ENCODE data around the gene MSL3B.

Gene MSL3B

DNA sequence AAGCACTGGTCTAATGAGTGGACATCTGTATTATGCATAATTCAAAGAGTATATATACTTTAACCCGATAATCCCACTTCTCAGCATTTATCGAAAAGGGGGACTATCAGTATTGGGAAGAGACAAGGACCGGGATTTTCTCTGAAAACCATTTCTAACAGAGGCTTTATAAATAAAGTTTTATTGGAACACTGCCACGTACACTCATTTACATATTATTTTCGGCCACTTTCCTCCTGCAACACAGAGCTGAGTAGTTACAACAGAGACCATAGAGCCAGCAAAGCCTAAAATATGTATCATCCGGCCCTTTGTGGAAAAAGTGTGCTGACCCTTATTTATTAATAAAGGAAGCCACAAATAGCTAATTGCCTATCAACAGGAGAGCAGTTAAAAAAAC, 17.0 kb downstream of the MSL3B start:
- DNase-seq, result no peak

DNA sequence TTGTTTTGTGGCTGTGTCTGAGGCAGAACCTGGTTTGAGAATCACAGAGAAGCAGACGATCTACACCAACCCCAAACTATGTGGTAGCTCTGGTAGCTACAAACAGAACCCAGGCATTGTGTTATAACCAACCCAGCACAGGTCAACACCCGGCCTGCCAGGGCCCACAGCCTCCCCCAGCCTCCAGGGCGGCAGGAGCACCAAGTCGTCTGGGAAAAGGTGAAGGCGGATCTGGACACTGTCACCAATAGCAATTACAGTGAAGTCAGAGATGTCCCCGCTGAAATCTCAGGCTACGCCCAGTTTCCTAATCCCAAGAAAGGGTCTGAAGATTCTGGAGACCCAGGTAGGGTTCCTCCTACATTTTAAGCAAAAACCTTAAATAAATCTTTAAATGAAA, 17.4 kb downstream of the MSL3B start:
- no peak for DNase-seq

DNA sequence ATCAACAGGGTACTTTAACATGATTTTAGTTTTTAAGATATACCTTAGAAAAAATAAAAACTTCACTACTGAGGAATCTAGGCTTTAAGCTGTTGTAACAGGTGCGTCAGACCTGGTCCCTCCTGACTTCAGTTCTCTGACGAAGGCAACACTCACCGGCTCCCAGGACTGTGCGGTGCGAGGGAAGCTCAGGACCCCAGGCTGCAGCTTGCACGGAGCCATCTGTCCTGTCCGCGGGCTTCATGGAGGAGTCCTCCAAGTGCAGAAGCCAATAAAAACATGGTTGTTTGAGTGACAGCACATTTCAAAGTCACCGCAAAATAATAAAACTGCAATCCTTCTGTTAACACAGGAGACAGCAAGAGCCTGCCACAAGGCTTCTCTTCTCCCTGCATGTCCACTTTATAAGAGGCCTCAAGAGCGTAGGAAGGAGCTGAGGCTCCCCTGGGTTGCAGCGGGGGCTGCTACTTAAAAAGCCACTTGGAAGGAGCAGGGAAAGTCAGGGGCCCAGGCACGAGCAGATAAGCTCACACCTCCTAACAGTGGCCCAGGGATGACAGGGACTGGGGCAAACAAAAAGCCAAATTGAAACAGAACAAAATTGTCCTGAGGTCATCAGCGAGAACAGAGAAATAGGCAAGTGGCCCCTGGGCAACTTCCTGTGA, 18.4 kb downstream of the MSL3B start:
- DNase-seq, result no peak

DNA sequence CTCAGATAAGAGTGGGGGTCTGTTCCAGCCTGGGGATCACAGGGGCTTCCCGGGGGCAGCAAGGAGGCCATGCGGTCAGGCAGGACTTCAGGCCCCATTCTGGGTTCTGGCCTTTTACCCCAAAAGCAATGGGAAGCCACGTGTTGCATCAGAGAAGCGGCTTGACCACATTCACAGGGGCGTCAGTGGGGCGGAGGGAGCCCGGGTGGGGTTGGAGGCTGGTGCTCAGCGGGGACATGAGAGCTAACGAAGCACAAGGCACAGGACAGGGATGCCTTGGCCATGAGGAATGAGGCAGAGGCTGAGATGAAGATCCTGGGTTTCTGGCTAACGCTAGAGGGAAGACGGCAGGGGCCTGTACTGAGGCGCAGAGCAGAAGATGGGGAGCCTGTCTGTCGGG, 19.9 kb downstream of the MSL3B start:
- DNase-seq, result no peak

DNA sequence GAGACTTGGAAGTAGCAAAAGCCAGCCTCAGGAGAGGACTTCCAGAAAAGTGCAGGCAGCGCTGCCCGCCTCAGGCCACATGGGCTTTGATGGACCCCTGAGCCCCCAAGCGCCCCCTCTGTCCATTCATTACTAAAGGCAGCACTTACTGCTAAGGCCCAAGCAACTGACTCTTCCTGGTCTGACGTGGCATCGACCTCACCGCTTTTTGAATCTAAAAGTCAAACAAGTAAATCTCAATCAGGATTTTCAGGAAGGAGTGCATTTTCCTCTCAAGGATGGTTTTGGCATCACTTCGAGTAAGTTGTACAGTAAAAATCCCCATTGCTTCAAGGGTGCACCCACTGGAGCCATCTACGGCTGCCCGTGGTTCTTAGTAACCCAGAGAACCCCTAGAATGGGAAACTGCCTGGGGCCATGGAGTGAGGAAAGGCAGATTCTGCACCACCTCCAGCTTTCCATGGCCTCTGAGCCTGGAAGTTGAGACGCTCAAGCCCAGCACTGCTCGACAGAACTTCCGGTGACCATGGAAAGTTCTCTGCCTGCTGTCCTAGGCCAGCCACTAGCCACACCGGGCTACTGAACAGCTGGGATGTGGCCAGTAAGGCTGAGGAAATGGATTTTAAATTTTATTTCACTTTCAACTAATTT, 20.8 kb downstream of the MSL3B start:
- no peak for DNase-seq

DNA sequence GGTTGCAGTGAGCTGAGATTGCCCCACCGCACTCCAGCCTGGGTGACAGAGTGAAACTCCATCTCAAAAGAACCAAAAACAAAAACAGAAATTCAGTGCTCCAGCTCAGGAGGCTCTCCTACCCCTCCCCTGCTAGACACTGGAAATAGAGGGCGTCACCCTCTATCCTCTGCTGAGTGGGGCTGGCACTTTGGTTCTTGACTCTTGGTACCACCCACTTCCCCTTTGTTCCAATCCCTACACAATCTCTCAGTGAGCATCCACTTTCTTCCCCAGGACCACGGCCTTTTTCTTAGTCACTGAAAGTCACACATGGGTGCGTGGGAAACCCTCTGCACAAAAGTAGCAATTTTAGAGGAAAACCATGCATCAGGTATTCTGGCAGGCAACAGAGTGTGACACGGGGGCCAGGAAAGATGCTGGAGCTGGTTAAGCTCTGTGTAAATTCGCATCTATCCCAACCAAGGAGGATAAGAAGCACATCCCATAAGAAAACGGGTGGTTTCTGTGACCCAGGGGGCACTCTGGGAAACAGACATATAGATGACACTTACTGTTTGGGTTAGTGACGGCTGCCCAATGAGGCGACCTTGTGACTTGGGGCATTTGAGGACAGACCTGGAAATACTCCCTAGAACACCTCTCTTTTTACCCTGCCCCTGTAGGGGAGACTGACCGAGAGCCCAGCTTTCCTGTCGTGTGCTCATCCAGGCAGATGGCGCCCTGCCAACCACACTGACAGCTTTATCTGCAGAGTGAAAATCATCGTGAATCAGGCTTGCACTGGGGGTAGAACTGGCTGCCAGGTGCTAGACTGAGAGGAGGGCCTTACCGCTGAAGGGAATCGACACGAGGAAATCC, 21.6 kb downstream of the MSL3B start:
- DNase-seq, result no peak

DNA sequence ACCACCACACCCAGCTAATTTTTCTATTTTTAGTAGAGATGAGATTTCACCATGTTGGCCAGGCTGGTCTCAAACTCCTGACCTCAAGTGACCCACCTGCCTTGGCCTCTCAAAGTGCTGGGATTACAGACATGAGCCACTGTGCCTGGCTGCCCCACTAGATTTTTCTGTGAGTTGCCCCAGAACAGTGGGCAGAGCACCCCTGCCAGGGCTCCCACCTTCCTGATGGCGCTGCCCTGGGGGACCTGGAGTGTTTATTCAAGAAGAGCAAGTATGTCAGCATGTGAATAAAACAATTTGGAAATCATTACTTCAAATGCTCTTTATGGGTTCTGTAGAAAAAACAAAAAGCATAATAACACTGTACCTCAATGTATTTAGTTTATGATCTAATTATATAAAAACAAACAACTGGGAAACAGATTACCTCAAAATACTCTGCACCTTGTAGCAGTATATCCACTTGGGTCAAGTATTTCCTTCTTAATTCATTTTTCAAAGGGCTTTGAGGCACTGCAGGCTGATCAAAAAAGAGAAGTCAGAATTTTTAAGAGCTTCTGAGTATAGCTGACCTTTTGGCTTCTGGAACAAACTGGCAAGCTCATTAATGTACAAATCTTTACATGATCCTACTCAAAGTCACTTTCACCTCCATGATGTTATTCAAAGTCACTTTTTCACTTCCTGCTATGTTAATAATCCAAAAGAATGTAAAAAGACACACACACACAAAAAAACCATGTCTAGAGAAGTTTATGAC, 22.7 kb downstream of the MSL3B start:
- DNase-seq, result no peak

DNA sequence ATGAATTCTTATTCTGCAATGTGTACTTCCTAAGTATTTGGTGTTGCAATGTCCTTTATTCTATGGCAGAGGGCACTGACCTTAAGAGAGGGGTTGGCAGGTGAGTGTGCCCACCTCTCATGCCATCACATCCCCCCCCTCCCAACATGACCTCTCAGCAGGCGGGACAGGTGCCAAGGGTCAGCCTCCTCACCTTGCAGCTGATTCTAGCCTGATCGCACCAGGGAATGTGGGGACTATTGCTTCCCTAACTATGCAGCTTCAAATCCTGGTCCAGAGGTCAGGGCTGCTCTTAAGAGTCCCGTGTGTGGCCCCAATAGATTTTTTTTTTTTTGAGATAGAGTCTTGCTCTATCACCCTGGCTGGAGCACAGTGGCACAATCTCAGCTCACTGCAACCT, 23.4 kb downstream of the MSL3B start:
- DNase-seq, result no peak

DNA sequence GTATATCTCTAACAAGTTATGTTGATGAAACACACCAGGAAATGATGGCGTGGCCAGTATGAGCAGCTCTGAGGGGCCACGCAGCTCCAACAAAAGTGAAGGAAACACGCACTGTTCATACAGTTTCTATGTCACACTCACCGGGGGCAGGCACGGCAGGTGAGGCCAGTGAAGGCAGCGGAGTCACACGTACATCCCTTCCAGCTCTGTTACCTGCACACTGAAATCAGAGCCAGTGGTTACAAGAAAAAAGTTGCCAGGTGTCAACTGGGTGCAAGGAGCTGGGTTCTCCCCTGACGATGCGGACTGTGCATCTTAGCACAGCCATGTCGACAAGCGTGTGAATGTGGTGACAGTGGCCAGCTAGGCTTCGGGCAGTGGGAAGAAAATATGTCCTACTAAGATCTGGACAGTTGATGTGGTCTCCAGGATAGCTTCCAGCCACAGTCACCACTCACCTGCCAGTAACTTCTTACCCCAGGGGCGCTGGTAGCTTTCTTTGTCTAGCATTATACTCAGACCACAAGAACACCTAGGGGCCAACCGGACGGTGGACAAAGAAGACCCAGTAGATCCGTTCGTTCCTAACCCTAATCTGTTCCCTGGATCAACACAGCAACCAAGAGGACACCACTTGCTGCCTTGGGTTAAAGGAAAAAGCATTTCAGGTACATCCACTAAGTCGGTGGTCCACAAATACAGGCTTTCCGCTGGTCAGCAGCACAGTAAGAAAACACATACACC, 23.9 kb downstream of the MSL3B start:
- no peak for DNase-seq

DNA sequence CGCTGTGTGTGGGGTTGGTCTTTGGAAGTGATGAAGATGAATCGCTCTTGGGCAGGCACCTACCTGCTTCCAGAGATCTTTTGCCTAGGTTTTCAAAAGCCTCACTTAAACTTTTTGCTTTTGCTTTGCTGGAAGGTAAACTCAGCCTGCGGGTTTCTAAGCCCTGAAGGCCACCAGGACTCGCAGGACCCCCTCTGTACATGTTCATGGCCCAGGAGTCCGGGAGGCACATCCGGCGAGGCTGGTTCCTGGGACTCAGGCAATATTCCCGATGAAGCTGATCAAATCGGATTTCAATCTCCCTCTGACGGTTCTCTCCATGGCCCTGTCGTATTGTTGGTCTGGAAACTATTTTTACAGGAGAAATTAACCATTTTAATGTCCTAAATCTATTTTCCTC, 27.0 kb downstream of the MSL3B start:
- DNase-seq, result no peak

DNA sequence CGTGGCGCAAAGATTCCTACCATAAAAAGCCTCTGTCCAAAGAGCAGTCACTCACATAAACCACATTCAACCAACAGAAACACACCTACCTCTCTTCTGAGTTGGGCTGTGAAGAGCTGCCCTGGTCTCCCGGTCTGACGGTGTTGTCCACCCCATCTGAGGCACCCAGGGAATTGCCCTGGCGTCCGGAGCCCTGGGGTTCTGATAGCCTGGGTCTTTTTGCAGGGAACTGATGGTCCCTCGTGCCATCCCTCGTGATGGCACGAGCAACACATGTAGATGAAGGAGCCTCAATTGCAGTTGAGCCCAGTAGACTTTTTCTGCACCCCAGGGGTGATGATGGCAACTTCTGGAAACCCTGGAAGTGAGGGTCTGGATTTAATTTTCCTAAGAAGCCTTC, 27.7 kb downstream of the MSL3B start:
- DNase-seq, result no peak

DNA sequence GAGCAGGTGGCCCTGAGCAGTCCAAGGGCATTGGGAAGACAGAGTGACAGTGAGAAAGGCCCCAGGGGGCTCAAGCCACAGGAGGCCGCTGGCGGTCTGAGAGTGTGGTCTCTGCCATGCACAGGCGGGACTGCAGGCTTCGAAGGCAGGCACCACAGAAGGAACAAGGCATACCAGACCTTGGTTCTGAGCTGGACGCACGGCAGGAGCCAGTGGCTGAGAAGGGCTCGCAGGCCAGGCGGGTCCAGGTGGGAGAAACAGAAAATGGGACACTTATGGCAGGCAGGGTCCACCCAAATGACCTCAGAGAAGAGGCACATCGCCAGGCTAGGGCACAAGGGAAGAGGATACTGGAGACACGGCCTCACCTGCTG, 28.8 kb downstream of the MSL3B start:
- DNase-seq, result no peak

DNA sequence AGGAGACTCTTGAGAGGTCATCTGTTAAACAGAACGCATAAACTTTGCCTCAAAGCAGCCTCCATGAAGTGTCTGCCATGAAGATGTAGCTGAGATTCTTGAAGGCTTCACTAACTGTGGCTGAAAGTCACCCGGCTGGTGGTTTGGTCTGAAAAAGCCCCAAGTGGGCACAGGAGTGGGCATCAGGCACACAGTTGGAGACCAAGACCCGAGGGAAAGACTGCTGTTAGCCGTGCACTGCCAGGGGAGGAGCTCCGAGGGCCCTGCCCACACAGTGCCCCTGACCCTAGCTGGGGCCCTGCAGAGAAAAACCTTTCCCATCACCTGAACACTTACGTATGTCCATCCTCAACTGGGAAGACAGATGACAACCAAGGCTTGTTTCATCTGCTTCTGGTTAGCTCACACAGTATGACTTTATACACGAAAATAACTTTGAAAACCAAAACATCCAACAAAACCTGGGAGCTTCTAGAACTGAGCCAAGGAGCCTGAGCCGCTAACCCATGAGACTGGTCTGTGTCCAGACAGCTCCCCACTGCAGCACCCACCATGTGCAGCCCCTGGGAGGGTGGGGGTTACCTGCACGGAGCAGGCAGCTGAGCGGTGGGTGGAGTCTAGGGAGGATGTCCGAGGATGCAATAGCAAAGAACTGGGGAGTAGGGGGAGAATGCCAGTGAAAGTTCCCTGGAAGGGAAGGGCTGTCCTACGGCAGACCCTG, 29.3 kb downstream of the MSL3B start:
- DNase-seq, result no peak

DNA sequence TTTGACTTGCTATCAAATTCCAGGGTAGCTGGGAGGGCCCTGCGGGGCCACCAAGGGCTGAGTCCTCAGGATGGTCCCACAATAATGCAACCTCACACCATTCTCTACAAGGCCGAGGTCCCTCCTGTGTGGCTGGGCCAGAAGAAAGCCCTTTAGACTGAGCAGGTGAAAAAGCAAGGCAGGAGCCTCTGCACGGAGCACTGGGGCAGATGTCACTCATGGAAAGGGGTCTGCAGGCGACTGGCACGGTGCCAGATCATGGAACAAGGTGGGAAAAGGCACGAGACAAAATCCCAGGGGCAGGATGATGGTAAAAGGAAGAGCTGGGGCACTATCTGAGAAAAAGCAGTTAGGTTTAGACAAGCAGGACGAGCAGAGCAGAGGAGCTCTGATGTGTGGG, 29.9 kb downstream of the MSL3B start:
- no peak for DNase-seq

DNA sequence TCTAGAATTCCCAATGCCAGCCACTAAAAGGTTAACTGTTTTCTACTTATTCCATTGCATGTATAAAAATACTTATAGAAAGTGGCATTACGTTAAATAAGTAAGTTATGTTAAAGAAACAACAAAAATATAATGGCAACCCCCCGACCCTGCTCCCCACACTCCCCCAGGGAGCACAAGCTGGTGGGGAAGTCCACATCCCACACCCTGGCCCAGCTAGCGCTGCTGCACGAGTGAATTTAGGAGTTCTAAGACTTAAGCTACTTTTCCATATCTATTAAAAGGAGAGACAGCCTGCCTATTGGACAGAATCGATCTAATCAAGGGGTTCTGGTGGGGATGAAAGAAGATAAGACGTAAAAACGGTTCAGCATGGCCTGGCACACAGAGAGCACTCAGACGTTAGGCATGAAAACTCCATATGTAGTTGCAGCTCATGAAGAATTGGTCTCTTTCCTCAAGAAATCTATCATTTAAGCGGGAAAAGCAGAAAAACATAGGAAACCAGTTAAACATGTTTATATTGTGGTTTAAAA, 30.4 kb downstream of the MSL3B start:
- no peak for DNase-seq

DNA sequence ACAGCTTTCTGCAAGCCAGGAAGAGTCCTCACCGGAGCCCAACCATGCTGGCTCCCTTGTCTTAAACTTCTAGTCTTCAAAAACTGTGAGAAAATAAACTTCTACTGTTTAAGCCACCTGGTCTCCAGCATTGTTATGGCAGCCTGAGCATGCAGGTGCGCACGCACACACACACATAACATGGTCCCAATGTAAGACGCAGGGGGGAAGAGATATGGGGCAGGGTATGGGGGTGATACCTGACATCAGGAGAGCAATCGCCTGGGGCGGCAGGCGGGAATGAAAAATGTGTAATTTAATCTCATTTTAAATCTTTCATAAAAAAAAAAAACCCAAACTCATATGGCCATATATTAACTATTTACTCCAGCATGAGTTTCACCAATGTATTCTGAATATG, 31.8 kb downstream of the MSL3B start:
- DNase-seq, result no peak

DNA sequence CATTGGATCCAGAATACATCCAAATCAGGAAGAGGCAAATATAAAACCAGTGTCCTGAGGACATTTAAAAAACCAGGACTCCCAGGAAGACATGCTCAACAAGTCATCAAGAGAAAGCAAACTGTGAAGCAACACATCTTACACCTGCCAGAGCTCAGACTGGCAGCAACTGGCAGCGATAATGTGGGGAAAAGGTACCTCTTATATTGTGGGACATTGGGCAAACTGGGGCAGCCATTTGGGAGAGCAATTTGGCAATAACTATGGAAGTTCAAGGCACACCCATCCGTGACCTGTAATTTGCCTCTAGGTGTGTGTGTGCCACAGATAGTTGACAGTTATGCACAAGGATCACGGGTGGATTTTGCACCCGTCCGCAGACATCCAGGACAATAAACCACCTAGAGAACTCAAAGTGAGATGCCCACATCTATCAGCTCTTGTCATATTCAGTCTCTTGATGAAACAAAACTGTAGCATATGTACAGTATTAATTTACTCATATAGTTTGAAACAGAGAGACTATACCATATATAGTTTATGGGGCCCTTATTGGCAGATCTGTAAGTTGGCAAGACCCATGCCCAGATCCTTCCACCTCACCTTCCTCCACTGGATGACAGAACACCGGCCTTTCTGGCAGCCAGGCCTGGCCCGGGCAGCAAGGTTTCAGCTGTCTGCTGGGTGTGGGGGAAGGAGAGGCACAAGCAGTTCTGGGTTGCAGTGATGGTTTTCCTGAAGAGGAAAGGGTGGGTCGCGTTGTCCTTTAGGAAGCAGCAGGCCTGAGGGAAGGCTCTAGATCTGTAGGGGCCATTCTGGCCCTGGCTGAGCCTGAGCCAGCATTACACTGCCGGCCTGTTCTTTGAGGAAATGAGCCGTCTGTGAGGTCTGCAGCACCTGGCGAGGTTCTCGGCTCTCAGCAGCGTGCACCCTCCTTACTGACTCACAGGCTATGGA, 32.7 kb downstream of the MSL3B start:
- DNase-seq, result no peak

DNA sequence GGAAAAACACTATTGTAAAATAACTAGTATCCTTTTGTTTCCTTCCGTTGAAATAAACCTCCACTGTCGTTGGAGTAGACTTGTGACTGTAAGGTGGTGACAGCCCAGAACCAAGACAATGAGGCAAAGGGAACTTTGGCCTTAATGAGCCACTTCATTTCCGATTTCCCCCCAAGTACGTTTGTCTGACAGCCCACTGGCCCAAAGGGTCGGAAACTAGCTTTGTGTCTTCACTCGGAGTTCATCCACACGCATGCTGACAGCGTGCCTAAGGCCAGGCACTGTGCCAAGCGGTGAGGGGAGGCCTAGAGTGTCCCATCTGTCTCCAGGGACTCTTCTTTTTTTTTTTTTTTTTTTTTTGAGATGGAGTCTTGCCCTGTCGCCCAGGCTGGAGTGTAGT, 34.8 kb downstream of the MSL3B start:
- no peak for DNase-seq

DNA sequence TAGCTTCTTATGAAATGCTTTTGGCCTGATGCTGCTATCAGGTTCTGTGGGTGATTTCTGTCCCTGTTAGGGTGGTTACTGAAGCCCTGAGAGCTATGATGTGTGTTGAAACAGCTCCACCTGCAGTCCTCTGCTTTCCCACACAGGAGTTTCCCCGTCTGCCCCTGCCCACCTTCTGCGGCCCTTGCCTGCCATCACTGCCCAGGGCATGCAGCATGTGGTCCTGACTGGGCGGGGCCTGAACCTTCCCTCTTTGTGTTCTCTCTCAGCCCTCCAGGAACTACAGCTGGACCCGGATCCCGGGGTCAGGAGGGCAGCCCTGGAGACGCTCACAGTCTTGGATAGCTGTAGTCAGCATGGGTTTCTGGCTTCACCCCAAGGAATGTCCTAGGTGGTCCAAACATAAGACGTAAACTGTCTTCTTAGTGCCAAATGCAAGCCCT, 35.3 kb downstream of the MSL3B start:
- no peak for DNase-seq

DNA sequence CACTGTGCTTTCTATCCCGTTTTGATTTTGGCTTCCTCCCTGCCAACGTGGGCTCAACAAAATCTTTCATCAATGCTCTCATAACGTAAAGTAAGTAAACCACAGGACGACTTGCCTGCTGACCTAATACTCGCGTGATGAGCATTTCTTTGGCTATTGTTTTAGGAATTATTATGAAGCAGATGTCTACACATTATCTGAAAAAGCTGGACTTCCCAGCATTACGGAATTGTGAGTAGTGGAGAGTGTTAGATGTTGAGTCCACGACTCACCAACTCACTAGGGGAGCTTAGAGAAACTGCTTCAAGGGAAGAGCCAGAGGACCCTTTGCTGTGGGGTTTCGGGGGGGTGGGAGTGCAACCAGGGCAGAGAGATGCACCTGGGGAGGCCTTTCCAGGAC, 35.8 kb downstream of the MSL3B start:
- no peak for DNase-seq

Measured in NCI-H2081 treated with DMSO at 0.1 percent for 48 hours (cell line).